NCI-H69 (cell line): ENCODE data around the gene VWA5B2.
A peak's percentile ranks its signal among the peaks of the same experiment; 100 is the strongest.

Experiments used
- DNase-seq: peaks from one replicate; lab custom pipeline; 2025; lab: John Stamatoyannopoulos, UW

The VWA5B2 gene

DNA sequence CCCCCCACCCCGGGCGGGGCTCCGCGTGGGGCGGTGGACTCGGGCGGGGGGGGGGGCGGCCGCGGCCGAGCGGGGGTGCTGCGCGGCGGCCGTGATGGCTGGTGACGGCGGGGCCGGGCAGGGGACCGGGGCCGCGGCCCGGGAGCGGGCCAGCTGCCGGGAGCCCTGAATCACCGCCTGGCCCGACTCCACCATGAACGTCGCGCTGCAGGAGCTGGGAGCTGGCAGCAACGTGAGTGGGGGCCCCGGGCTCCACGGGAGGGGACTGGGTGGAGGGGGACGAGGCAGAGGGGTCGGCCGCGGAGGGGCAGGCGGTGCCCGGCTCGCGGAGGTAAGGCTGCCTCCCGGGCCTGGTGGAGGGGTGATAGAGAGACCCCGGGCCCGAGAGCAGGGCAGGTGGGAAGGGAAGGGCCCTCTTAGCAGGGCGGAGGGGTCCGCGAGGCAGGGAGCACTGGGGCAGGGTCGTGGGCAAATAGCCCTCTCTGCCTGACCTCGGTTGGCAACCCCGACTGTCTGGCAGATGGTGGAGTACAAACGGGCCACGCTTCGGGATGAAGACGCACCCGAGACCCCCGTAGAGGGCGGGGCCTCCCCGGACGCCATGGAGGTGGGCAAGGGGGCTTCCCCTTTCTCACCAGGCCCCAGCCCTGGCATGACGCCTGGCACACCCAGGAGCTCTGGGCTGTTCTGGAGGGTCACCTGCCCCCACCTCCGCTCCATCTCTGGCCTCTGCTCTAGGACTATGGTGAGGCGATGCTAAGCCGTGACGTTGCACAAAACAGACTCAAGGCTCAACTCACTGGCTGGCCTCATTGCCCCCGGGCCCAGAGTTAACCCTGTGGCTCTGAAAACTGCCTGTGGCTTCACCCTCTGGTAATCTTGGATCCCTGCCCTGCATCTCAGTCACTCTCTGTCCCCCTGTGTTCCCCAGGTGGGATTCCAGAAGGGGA, 46.9 kb downstream of the VWA5B2 start, which contains the start of gene ECE2:
Gene ECE2 (plus strand): TSS at position 62 of the 950 bp plus-strand sequence. CDS start 132 bp downstream, at position 194.
- DNase-seq, result peak; percentile 44

DNA sequence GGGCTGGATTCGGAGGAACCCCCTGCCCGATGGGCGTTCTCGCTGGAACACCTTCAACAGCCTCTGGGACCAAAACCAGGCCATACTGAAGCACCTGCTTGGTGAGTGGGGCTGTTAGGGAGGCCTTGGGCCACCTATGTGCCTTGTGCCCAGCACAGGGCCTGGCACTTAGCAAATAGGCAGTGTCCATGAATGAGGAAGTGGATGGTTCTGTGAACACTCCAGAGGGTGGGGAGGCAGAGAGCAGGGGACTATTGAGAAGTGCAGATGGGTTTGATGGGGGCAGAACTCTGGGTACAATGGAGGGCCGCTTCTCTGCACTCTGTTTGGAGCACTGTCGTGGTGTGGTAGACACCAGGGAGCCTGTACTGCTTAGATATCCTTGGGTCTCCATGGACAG, 48.0 kb downstream of the VWA5B2 start:
- DNase-seq, result no peak

DNA sequence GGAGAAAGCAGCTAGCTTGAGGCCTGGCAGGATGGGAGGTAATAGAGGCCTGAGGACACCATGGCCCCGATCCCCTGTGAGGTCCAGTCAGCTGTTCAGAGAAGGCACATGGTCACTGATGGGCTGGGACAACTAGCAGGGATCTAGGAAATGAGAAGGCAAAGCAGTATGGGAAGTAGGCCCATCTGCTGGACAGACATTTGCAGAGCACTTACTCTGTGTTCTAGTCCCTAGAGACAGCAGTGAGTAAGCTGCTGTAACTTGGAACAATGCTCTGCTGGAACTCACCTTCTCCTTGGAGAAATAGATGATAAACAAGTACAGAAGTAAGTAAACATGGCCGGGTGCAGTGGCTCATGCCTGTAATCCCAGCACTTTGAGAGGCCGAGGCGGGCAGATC, 53.6 kb downstream of the VWA5B2 start:
- peak; percentile 43 for DNase-seq

DNA sequence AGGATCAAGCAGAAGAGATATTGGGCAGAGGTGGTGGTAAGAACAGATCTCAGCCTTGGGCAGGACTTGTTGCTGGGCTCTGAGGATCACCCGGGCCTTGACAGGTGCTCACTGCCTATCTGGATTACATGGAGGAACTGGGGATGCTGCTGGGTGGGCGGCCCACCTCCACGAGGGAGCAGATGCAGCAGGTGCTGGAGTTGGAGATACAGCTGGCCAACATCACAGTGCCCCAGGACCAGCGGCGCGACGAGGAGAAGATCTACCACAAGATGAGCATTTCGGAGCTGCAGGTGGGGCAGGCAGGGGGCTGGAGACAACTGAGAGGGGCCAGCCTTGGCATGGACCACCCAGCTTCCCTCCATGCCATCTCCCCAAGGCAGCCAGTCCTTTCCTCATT, 54.3 kb downstream of the VWA5B2 start:
- DNase-seq, result no peak

DNA sequence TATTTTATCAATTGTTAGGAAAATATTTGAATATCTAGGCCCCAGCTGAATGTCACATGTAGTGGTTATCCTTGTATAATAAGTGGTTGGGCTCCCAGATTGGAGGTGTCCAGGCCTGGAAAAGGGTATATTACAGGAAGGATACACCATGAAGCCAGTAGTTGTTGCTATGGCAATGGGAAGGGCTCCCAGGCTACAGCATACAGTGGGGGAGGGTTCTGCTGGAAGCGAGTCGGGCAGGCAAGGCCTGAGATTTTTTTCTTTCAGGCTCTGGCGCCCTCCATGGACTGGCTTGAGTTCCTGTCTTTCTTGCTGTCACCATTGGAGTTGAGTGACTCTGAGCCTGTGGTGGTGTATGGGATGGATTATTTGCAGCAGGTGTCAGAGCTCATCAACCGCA, 55.3 kb downstream of the VWA5B2 start:
- DNase-seq, result peak; percentile 91

DNA sequence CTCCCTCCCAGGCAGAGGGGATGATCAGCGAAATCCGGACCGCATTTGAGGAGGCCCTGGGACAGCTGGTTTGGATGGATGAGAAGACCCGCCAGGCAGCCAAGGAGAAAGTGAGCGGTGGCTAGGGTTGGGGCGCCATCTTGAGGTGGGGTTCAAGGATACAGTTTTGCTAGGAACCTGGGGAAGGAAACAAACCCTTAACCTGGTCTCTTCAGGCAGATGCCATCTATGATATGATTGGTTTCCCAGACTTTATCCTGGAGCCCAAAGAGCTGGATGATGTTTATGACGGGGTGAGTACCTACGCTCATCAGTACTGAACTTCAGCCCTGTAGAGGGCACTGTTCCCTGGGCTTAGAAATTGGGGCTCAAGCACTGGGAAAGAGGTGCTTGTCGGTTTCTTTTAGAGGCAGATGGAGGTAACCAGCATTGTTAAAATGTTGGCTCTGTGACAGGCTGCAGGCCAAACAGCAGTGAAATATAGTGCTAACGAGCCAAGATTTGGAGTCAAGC, 60.1 kb downstream of the VWA5B2 start:
- DNase-seq, result peak; percentile 79

DNA sequence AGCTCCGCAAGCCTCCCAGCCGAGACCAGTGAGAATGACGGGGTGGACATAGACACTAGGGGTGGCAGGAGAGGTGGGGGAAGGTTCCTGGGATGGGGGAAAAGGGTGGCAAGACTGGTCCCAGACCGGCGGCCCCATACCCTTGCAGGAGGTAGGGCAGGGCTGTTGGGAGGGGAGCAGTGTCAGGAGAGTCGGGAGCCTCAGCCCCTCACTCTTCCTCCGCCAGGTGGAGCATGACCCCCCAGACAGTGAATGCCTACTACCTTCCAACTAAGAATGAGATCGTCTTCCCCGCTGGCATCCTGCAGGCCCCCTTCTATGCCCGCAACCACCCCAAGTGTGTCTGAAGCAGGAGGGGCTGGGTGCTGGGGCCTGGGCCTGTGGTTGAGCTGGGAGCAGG, 60.9 kb downstream of the VWA5B2 start:
- no peak for DNase-seq

DNA sequence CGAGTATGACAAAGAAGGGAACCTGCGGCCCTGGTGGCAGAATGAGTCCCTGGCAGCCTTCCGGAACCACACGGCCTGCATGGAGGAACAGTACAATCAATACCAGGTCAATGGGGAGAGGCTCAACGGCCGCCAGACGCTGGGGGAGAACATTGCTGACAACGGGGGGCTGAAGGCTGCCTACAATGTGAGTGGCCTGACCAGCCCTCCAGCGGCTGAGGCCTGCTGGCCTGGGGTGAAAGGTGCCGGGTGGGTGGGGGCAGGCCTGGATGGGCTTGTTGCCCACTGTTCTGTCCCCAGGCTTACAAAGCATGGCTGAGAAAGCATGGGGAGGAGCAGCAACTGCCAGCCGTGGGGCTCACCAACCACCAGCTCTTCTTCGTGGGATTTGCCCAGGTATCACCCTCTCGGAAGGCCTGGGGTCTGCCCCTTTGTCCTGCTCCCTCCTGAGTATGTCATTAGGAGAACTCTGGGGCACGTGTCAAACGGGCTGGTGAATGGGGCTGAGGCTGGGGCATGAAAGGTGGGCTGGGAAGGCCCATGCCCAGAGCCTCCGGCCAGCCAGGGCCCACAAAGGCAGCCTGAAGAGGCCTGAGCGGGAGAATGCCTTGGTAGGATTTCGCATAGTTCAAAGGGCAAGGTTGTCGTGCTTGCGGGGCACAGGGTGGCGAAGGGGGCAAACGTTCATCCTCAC, 61.8 kb downstream of the VWA5B2 start:
- no peak for DNase-seq
